ENCODE data around the gene USP24. TPM values are rescaled to one million over a fixed set of nuclear protein-coding genes. Genes with fewer than 3 reads are reported as not detected.
"Not testable (repeated sequence)": the region's sequence is repeated elsewhere in the genome, so short reads cannot be mapped to it uniquely, and the experiment has no call there.

Gene USP24
- total RNA-seq, 1 donor from 2014 or later, result 40.8 TPM

DNA sequence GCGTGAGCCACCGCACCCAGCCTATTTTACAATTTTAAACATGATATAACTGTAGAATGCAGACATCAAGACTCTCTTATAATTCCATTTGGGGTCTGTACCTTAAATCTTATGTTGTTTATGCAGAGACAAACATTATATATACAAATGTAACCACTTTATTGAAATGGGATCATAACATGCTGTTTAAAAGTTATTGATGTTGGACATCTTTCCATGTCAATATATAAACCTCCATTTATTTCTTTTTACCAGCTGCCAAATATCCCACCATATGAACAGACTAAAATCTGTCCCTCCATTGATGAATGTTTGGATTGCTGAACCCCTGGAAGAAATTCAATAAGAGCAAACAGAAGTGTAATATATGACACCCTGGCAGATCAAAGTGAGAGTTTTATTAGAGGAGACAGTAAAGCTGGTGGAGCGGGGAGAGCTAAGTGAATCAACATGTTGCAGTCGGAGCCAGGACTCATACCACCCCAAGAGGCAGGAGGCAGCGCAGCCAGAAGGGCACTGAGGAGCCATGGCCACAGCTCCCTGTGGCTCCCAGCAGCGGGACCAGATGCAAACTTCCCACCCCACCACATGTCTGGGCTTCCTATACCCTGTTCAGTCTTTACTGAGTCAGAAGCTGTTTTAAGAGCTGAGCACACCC is 180.6 kb downstream of the USP24 start:
- Histone ChIP-seq H3K4me3 (ENCODE audit: low read depth, low read length) (no peak overlapping the region), H3K36me3 (ENCODE audit: control insufficient read depth, insufficient read depth, low read length) (no peaks in the 10 kb centered on the region), H3K27me3 (ENCODE audit: control insufficient read depth, insufficient read depth, low read length) (peaks cover 2% of the 10 kb centered on the region)
- FAIRE-seq, result no peak
- TF ChIP-seq, protein P1, sequence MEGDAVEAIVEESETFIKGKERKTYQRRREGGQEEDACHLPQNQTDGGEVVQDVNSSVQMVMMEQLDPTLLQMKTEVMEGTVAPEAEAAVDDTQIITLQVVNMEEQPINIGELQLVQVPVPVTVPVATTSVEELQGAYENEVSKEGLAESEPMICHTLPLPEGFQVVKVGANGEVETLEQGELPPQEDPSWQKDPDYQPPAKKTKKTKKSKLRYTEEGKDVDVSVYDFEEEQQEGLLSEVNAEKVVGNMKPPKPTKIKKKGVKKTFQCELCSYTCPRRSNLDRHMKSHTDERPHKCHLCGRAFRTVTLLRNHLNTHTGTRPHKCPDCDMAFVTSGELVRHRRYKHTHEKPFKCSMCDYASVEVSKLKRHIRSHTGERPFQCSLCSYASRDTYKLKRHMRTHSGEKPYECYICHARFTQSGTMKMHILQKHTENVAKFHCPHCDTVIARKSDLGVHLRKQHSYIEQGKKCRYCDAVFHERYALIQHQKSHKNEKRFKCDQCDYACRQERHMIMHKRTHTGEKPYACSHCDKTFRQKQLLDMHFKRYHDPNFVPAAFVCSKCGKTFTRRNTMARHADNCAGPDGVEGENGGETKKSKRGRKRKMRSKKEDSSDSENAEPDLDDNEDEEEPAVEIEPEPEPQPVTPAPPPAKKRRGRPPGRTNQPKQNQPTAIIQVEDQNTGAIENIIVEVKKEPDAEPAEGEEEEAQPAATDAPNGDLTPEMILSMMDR (IDR thresholded peaks at IDR 0.05; ENCODE audit: insufficient read depth, low read length, severe bottlenecking), result no peak
- no peak for DNase-seq (ENCODE audit: low read depth)

DNA sequence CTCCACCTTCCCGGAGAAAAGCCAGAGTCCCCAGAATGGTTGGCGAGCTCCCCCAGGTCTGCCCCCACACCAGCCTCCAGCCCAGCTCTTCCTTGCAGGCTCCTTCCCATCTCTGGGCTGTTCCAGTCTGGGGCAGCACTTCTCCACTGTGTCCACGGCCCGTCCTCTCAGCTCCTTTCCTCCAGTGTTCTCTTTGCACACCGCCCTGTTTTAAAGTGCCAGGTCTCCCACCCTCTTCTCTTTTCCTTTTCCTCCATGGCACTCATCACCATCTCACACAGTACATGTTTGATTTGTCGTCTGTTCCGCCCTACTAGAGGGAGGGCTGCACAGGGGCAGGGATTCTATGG is 181.9 kb downstream of the USP24 start:
- FAIRE-seq (no peak), DNase-seq (ENCODE audit: low read depth) (no peak)
- Histone ChIP-seq H3K27me3 (ENCODE audit: control insufficient read depth, insufficient read depth, low read length) (peaks cover 4% of the 10 kb centered on the region), H3K36me3 (ENCODE audit: control insufficient read depth, insufficient read depth, low read length) (no peaks in the 10 kb centered on the region), H3K4me3 (ENCODE audit: low read depth, low read length) (no peak overlapping the region)
- TF ChIP-seq, protein P1 (IDR thresholded peaks at IDR 0.05; ENCODE audit: insufficient read depth, low read length, severe bottlenecking), result no peak

- H3K4me3 ChIP-seq (ENCODE audit: low read depth, low read length); DNase-seq (ENCODE audit: low read depth); FAIRE-seq: not testable (repeated sequence)
Observed at GRCh38 chr1:55031098-55031497, 184.1 kb downstream of the USP24 start.

GRCh38 chr1:55026682-55027081 is 188.5 kb downstream of the USP24 start:
- DNase-seq (ENCODE audit: low read depth); H3K4me3 ChIP-seq (ENCODE audit: low read depth, low read length); H3K36me3 ChIP-seq (ENCODE audit: control insufficient read depth, insufficient read depth, low read length); H3K27me3 ChIP-seq (ENCODE audit: control insufficient read depth, insufficient read depth, low read length); FAIRE-seq: not testable (repeated sequence)

More at GRCh38 chr1:55031098-55031497, 184.1 kb downstream of the USP24 start:
- H3K36me3 ChIP-seq (ENCODE audit: control insufficient read depth, insufficient read depth, low read length); H3K27me3 ChIP-seq (ENCODE audit: control insufficient read depth, insufficient read depth, low read length): not testable (repeated sequence)

GRCh38 chr1:55024163-55024562 is 191.0 kb downstream of the USP24 start:
- H3K4me3 ChIP-seq (ENCODE audit: low read depth, low read length); H3K27me3 ChIP-seq (ENCODE audit: control insufficient read depth, insufficient read depth, low read length); FAIRE-seq; H3K36me3 ChIP-seq (ENCODE audit: control insufficient read depth, insufficient read depth, low read length); DNase-seq (ENCODE audit: low read depth): not testable (repeated sequence)

GRCh38 chr1:55021942-55022546 is 193.1 kb downstream of the USP24 start:
- FAIRE-seq, result peak; percentile 81
- H3K36me3 ChIP-seq (ENCODE audit: control insufficient read depth, insufficient read depth, low read length), result no peaks in the 10 kb centered on the region
- TF ChIP-seq, protein P1 (IDR thresholded peaks at IDR 0.05; ENCODE audit: insufficient read depth, low read length, severe bottlenecking), result peak; percentile 99
- peaks cover 2% of the 10 kb centered on the region for H3K27me3 ChIP-seq (ENCODE audit: control insufficient read depth, insufficient read depth, low read length)
- DNase-seq (ENCODE audit: low read depth), result peak; percentile 80
- H3K4me3 ChIP-seq (ENCODE audit: low read depth, low read length), result no peak overlapping the region

DNA sequence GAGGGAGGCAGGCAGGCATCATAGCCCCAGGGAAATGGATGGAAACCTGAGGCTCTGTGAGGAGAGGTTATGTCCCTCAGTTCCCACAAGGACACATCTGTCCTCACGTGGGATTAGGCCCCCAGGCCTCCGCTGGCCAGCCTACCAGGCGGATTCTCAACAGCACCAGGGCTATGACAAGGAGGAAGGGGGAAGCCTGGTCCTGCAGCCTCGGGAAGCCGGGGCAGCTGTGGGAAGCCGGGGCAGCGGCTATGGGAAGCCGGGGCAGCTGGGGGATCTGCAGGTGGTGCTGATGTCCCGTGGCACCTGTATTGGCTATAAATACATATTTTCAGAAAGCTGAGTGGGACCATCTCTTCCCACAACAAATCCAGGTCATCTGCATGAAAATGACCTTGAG is 196.8 kb downstream of the USP24 start:
- FAIRE-seq, result no peak
- no peaks in the 10 kb centered on the region for H3K36me3 ChIP-seq (ENCODE audit: control insufficient read depth, insufficient read depth, low read length)
- H3K27me3 ChIP-seq (ENCODE audit: control insufficient read depth, insufficient read depth, low read length), result peaks cover 2% of the 10 kb centered on the region
- no peak overlapping the region for H3K4me3 ChIP-seq (ENCODE audit: low read depth, low read length)
- no peak for DNase-seq (ENCODE audit: low read depth)
- TF ChIP-seq, protein P1 (IDR thresholded peaks at IDR 0.05; ENCODE audit: insufficient read depth, low read length, severe bottlenecking), result no peak

Other genes with a start within 250 kb of the USP24 start
- 2.9 and 4.2 TPM in 2 replicates for gene TMEM61, start 234.7 kb downstream of the USP24 start, total RNA-seq
- under 0.01 TPM in 1 of 2 replicates, not detected in the other for gene BSND, start 216.4 kb downstream of the USP24 start, total RNA-seq
- 5.8 and 11.3 TPM in 2 replicates for gene PCSK9, start 175.8 kb downstream of the USP24 start, total RNA-seq

All from bronchial epithelial cell (primary cell).